Kasumi-1 (cell line): ENCODE results near the gene MTSS2.

Experiments
- DNase-seq, 2 experiments: peaks; one replicate each; lab custom pipeline; 2025; lab: John Stamatoyannopoulos, UW

Gene MTSS2

DNA sequence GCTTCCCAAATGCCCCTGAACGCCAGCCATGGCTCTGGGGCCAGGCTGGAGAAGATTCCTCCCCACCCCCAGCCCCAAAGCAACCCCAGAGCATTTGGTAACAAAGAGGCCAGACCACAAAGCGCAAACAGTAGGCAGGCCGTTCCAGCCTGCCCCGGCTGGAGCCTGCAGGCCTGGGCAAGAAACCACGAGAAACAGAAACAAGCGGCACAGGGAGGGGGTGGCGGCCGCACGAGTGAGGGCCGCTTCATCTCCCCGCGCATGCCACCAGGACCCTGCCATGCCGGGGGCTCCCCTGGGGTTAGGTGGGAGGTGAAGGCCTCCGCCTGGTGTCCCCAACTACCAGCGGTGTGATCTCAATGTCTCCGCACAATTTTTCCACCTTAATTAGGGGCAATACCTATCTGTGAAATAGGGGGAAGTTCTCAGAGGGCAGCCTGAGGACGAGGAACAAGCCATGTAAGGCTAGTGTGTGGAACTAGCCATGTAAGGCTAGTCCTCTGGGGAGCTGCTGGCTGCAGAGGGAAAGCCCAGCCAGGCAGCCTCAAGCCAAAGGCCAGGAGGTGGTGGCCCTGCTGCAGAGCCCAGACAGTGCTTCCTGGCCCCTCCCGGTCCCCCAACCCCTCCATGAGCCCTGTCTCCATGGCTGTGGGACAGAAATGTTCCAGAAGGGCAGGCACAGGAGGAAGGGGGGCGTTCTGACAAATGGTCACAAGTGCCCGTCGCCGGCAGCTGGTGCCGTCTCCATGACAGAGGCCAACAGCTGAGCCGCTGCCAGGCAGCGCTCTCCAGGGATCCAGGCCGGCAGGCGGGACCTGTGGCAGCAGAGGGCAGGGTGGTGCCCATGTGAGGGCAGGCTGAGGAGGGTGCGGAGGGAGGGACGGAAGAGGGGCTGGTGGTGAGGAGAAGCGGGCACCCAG lies 14.5 kb upstream of the MTSS2 start:
- DNase-seq: no peak

DNA sequence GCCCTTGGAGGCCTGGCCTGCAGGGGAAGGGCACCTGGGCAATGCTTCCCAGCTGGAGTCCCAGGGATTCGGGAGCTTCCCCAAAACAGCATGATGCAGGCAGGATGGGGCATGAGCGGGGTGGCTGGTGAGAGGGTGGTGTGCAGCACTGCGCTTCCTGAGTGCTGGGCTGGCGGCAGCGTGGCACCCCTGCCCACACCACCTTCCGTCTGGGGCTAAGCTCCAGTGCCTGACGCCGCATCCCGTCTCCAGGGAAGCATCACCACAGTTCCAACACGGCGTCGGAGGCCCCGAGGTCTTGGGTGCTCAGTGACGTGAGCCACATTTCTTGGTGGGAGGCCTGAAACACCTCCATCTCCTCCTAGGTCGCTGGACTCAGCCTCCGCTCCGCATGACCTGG lies 13.8 kb upstream of the MTSS2 start:
- DNase-seq: no peak

DNA sequence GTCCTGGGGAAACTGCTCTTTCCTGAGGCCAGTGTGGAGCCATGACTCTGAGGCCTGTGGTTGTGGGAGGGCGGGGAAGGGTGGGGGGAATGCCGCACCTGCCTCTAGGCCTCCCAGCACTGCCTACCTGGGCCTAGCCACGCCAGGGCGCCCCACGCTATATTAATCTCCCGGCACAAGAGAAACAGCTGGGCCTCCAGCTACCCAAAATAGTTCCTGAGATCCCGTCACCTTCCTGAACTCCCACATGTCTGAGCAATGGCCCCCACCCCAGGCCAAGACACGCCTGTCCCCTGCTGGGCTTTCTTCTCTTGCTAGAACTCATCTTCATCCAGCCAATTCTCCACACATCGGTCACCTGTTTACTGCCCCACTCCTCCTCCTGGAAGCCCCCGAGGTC lies 13.0 kb upstream of the MTSS2 start:
- DNase-seq: no peak

DNA sequence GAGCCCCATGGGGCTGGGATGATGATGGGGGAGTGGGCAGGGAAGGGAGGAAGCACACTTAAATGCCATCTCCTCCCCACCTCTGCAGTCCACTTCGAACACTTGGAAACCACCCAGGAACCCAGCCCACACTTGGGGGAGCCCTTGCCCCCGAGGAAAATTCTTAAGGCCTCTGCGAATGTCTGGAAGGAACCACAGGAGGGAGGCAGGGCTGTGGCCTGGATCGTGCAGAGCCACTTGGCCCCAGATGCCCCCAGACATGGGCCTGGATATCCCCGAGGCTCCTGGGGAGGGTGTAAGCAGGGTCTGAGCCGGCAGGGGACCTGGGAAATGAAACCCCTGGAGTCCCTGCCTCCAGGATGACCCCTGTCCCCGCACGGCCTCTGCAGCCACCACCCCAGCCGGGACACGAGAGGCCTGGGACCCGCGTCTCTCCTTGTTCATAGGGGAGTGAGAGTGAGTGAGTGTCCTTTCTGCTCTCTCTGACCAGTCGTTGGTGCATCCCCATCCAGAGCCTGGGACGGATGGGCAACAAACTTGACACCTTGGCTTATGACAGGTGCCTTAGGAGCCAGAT lies 11.8 kb upstream of the MTSS2 start:
- DNase-seq: no peak

DNA sequence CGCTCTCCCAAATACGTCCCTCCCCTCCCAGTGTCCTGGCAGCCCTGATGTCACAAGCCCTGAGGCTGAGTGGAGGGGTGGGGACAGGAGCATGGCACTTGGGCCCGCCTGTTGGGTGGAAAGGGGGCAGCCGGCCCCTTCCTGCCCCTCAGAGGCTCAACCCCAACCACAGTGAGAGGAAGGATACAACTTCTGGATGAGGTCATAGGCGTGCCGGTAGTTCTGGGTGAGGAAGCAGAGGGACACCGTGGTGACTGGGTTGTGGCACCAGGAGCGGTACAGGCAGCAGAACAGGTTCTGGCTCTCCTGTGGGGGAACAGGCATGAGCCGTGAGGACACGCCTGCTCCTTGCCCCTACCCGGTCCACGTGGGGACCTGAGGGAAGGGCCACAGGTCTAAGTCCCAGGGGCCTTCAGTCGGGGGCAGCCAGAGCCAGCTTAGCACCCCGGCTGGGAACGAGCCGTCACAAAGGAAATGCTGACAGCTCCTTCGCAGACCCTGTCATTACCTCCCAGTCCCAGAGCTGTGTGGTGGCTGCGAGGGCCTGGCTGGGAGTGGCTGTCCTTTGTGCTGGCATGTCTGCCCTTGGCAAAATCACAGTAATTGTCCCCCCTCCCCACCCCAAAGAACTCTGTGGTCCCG lies 11.2 kb upstream of the MTSS2 start:
- DNase-seq: peak; percentile 94

DNA sequence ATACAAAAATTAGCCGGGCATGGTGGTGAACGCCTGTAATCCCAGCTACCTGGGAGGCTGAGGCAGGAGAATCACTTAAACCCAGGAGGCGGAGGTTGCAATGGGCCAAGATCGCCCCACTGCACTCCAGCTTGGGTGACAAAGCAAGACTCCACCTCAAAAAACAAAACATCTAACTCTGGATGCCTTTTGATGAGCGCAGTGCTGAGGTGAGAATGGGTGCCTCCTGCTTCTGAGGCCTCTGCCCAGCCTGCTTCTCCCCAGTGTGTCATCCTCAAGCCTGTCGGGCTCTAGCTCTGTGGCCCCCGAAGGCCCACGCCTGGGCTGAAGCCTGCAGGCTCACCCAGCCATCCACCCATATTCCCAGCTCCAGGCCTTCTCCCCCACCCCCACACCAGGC lies 10.5 kb upstream of the MTSS2 start:
- no peak for DNase-seq

DNA sequence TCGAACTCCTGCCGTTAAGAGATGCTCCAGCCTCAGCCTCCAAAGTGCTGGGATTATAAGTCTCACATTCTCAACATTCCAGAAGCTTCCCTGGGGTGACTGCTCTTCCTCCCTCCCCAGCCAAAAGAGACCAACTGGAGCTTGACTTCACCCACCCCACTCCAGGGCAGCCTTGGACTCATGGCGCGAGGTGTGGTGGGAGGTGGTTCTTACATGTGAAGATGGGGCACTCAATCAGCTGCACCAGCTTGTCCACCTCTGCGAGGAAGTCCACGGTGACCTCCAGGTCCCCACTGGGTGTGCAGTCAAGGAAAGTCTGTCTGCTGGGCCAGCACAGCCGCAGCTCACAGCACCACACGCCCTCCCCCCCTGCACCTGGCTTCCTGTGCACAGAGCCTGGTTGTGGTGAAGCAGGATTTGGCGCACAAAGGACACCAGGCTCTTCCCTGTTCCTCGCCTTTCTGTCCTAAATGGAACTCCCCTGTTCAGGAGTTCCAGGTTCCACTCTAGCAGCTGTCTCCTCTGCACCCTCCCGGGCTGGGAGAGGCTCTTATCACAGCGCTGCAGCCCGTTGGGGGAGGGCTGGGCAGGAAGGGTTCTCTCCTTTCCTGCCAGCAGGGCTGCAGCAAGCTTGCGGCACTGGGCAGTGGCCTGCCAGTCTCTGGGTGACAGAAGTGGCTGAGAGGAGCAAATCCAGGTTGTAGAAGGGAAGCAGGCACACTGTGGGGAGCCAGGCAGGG lies 9.6 kb upstream of the MTSS2 start:
- DNase-seq: peak; percentile 58 to 72

DNA sequence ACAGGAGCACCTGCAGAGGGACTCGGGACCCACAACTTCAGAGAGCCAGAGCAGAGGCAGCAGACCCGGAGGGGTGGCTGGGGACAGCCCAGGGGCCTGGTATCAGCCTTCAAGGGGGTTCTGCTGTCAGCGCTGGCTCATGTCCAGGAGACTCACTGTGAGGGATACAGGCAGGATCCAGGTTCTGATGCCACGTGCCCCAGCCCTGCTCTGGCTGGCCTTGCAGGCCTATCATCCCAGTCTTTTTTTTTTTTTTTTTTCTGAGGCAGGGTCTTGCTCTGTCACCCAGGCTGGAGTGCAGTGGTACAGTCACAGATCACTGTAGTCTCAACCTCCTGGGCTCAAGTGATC lies 9.0 kb upstream of the MTSS2 start:
- DNase-seq: no peak

DNA sequence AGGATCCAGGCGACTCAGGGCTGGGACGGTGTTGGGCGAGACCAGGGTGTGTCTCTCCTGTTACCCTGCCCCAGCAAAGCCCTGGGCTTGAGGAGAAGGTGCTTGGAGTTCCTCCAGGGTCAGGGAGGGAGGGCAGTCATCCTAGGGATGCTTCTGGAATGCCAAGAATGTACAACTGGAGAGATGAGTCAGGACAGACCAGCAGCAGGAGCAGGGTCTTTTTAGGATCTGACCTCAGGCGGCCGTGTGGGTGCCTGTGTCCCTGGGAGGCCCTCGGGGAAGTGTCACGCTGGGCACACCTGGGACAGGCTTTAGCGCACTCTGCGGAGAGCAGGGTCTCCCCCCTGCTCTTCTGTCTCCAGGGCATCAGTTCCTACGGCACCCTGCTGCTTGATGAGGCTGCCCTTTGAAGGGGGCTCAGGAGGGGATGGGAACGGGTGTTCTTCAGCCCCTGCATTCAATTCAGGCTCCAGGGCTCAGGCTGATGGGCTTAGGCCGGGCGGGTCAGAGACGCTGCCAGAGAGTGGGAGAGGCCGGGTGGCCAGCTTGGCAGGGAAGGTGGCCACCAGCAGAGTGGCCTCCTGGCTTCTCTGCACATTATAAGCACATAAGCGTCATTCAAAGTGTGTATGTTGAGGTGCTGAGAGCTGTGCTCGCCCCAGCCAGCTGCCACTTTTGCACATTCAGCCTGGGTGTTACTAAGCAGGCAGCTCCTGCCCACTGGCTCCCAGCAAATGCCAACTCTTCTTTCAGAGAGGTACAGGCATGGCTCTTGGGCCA lies 8.4 kb upstream of the MTSS2 start:
- DNase-seq: no peak

DNA sequence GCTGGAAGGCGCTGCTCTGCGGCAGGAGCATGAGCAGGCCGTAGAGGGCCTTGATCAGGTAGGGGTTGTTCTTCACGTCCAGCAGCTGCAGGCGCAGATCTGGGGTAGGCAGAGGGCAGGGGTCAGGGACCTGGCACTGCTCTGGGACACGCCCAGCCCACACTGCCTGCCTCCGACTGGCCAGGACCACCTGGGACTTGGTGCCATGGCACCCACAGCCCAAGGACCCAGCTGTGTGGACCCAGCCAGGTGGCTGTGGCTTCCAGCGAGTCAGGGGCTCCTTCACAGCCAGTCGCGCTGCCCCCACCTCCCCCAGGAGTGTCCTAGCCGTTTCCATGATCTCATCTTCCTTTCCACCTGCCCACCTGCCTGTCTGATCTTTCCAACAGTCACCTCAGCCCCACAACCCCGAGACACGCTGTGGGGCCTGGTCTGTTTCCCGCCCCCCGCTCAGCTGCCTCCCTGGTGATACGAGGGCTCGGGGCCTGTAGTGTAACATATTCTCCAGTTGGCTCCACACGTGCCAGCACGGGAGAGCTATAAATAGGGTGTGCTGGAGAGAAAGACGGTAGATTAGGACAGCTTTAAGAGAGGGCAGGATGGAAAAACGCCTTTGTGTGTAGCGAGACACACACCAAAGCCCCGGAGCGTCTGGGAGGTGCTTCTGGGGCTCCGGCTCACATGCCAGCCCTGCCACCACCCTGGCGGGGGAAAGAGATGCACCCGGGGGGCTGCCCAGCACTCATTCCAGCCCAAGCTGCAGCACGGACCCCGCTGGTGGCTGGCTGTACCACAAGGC lies 7.2 kb upstream of the MTSS2 start:
- no peak for DNase-seq

DNA sequence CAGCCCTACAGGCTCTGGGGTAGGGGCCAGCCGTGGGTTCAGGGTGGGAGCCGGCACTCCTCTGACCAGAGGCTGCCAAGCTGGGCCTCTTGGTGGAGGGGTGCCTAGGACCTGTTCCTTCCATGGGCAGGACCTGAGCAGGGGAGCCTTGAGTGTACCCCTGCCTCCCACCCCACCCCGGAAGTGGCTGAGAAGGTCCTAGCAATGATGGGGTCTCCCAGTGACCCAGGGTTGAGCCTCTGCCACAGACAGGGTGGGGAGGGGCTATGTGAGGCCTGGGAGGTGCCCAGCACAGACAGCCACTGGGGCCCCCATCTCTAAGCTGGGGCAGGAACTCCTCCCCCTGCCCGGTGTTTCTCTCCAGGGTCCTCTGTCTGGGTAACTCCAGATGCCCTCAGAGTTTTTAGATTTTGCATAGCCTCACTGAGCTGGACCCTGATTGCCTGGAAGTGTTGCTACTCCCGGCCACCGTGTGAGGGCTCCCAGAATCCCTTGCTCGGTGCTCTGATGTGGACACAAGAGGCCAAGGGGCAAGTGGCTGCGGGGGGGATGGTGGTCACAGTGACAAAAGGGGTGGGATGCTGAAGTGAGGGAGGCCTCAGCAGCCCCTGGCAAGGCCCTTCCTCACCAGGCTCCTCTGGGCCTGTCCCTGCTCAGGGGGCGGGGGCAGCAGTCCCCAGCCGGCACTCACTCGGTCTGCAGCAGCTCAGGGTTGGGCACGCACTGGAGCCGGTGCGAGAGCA lies 6.4 kb upstream of the MTSS2 start:
- DNase-seq: no peak

DNA sequence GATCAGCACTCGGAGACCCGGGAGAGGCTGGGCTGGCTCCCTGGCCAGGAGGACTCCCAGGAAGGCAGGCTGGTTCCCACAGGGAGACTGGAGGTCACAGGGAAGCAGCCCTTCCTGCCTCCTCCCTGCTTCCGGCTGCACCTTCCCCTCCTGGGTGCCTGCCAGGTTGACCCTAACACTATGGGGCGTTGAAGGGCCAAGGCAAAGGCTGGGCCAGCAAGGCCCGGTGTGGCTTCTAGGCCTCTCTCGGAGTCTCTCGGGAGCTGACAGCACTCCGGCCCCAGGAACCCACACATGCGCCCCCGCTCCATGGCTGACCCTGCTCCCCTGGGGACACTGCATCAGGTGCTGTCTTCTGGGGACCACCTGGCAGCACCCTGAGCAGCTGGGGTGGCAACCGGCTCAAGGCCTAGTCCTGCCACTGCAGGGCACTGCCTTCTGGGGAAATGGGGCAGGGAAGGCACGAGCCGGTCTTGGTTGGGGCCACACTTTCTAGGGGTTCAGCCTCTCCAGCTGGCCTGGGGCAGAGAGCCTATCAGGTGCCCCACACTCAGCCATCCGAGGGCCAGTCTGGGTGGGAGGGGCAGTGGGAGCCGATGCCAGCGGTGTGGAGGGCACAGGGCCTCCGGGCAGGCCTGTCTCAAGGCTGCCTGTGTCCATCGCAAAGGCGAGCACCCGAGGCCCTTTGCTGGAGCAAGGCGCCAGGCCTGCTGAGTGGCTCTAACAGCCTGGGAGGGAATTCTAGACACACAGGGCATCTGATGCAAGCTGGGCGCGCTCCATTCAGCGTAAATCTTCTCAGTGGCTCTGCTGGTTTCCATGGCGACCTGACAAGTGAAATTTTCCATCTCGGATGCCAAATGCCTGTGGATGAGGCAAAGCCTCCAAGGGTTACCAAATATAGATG lies 5.6 kb upstream of the MTSS2 start:
- DNase-seq: no peak

DNA sequence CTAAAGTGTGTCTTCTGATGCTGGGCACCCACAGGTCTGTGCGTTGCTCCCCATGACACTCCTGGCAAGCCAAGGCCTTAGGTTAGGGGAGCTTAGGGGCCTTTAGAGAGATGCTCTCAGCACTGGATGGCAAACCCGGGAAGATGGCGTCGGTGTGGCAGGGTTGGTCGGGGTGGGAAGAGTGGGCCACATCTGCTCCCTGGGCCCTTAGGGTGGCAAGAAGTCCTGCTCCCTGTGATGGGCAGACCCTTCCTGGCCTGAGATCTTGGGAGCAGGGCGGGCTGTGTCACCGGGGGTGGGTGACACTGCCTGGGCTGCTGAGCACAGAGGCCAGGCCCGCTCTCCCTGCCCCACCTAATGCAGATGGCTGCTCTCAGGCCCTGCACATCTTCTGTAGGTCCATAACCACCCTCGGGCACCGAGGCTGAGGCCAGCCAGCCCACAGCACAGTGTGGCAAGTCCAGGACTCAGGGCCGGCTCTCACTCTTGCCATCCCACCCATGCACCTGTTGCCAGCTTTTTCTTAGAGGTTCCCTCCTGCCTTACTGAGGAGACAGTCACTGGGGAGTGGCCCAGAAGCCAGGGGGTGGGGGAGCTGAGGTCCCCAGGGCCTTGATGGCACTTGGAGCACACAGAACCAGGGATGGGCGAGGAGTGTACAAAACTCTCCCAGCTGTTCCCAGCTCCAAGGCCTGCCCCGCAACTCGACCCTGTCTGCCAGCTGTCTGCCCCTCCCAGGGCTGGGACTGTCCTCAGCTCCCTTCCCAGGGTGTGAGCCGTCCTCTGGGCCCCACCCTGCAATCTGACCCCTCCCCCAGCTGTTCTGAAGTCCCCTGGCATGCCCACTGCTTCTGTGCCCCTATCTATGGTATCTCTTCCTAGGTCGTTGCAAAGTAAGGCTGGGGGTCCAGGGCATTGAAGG lies 4.4 kb upstream of the MTSS2 start:
- DNase-seq: no peak

DNA sequence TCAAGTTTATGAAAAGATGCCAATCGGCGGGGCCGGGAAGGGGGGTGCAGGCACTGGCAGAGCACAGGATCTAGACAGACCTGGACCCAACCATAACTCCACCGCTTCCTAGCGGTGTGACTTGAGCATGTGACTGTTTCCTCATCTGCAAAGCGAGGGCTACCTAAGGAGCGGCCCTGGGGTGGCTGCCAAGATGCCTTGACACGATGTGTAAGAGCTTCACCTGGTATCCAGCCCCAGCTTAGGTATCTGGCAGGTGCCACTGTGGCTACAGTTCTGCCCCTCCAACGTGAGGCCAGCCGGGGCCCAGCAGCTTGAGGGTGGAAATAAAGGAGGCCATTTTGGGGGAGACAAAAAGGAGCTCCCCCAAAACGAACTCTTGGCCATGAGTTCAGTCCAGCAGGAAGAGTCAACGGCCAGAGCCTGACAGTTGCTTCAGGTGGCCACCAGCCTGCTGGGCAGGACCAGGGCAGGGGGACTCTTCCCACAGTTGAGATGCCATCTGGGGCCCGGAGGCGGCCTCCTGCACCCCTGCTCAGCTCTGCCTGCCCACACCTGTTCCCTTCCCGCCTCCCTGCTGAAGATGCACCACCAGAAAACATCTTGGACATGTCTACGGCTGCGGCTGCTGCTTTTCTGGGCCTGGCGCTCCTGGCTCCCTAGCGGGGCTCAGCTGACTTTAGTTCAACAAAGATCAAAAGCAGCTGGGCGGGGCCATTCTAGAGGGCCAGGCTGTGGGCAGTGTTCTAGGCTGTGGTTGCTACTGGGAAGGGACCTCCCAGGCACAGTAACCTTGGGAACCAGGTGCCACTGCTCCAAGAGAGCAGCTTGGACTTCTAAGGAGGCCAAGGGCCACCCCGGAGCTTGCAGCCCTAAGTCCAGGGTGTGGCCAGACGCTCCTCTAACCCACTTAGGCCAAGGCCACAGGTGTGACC lies 3.4 kb upstream of the MTSS2 start:
- DNase-seq: no peak

DNA sequence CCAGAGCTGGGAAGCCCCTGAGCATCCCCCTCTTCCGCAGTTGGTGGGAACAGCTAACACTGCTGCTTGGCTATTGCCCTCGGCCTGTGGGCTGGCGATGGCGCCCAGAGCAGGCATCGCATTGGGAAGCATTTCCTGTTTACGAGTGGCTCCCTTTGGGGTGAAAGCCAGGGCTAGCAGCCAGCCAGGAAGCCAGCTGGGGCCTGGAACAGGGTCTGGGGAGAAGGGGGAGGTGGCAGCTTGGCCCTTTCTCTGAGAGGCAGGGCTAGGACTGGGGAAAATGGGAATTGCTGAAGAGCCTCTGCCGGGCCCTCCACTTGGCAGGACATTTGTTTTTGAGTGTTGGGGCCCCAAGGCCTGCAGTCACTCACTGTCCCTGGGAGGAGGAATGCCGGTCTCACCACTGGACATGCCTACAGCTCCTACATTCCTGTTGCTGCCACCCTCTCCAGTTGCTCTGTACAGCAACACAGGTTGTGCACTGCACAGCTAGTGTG lies 2.4 kb upstream of the MTSS2 start:
- DNase-seq: no peak

DNA sequence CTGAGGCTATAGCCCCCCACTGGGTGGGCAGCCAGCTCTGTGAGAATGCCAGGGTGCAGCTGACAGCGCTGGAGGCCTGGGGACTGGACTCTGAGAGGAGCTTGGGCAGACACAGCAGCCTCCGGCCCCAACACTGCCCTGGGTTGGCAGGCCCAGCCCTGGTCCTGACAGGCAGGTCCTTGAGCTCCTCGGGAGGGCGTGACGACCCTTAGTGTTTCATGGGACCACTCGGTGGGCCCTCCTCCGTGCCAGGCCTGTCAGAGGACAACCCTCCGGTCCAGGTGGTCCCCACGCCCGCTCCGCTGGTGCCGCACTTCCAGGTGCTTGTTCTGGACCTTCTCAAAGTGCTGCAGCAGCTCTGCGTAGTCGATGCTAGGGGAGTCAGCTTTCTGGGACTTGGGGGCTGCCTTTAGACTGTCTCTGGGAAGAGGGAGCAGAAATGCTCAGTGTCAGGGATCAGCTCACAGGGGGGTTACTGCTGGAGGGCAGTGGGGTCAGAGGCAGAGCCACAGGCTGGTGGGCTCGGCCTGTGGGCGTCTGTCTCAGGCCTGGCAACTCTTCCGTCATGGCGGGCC lies 1.9 kb upstream of the MTSS2 start:
- DNase-seq: no peak
